ENCODE results near the gene CRACR2A.

DNA sequence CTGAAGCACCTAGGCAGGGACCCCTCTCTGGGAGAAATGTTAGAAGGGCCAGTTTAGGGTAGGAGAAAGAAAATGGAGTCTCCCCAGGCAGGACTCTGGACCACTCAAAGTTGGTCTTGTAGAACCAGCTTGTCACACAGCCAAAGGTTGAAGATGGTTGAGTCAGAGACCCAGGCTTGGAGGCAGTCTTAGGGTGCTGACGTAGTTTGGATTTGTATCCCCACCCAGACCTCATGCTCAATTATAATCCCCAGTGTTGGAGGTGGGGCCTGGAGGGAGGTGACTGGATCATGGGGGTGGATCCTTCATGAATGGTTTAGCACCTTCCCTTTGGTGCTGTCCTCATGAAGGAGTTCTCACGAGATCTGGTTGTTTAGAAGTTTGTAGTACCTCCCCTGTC, 121.2 kb downstream of the CRACR2A start:
- TF ChIP-seq, protein P1, sequence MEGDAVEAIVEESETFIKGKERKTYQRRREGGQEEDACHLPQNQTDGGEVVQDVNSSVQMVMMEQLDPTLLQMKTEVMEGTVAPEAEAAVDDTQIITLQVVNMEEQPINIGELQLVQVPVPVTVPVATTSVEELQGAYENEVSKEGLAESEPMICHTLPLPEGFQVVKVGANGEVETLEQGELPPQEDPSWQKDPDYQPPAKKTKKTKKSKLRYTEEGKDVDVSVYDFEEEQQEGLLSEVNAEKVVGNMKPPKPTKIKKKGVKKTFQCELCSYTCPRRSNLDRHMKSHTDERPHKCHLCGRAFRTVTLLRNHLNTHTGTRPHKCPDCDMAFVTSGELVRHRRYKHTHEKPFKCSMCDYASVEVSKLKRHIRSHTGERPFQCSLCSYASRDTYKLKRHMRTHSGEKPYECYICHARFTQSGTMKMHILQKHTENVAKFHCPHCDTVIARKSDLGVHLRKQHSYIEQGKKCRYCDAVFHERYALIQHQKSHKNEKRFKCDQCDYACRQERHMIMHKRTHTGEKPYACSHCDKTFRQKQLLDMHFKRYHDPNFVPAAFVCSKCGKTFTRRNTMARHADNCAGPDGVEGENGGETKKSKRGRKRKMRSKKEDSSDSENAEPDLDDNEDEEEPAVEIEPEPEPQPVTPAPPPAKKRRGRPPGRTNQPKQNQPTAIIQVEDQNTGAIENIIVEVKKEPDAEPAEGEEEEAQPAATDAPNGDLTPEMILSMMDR (IDR thresholded peaks at IDR 0.05) = no peak
- no peak for TF ChIP-seq POLR2AphosphoS5 (IDR thresholded peaks at IDR 0.05; ENCODE audit: low read depth, low read length)
- TF ChIP-seq REST (IDR thresholded peaks at IDR 0.05; ENCODE audit: insufficient read depth in 1 of 2, low read depth in 2 of 2, low read length in 1 of 2) = no peak
- TF ChIP-seq SIN3A (IDR thresholded peaks at IDR 0.05; ENCODE audit: borderline replicate concordance, insufficient read depth, low read depth, low read length) = no peak

Measured in Panc1 (cell line).